Adrenal gland (tissue), 12 donors: ENCODE measurements around the gene CXADR. TPM values are rescaled to one million over a fixed set of nuclear protein-coding genes. Genes with fewer than 3 reads are reported as not detected.

ENCODE experiments used
- DNase-seq, 7 donors: peaks; one replicate each; pipeline ENCODE4 v3.0.0-alpha.2; 2019 to 2020
- H3K27ac ChIP-seq, 5 donors: fragments of 200-600 bp; sonication (generic) in 4 of 5; 1 replicate in 3 of 5; 2 replicates in 2 of 5; pipeline versions ENCODE4 v1.5.1 to v1.8.0; 2016 to 2020; ENCODE audit warnings: mild to moderate bottlenecking in 1 of 5
- H3K27me3 ChIP-seq: fragments of 200-600 bp; 2 replicates; pipeline ENCODE4 v1.8.0; 2021
- H3K36me3 ChIP-seq, 2 donors: fragments of 200-600 bp; replicated peaks in 1 of 2; 1 replicate in 1 of 2; 2 replicates in 1 of 2; pipeline versions ENCODE4 v1.5.1 to v1.8.0; 2018 to 2022
- H3K4me1 ChIP-seq, 2 donors: fragments of 200-600 bp; replicated peaks in 1 of 2; 1 replicate in 1 of 2; 2 replicates in 1 of 2; pipeline versions ENCODE4 v1.5.1 to v1.8.0; 2018 to 2021
- H3K4me3 ChIP-seq, 4 donors: fragments of 200-600 bp; sonication (generic) in 3 of 4; one replicate each; pipeline ENCODE4 v1.5.1; 2016 to 2018
- H3K9me3 ChIP-seq, 3 donors: fragments of 200-600 bp; sonication (generic) in 1 of 3; replicated peaks in 1 of 3; 1 replicate in 2 of 3; 2 replicates in 1 of 3; pipeline versions ENCODE4 v1.5.1 to v1.8.0; 2016 to 2021
- CTCF ChIP-seq, 6 experiments: fragments of 450-650 bp in 4 of 6; fragments of 200-600 bp in 2 of 6; sonication (generic) in 1 of 6; IDR thresholded peaks; 1 replicate in 5 of 6; 2 replicates in 1 of 6; pipeline versions ENCODE4 v1.5.1 to v1.8.0; 2016 to 2021; ENCODE audit warnings: antibody characterized with exemption in 6 of 6, mild to moderate bottlenecking in 2 of 6, moderate library complexity in 1 of 6
- POLR2A ChIP-seq, 2 donors: fragments of 450-650 bp; IDR thresholded peaks; one replicate each; pipeline ENCODE4 v1.6.1; 2017; ENCODE audit warnings: antibody characterized with exemption in 2 of 2, mild to moderate bottlenecking in 2 of 2, moderate library complexity in 1 of 2
- WGBS, 4 donors: extraction: QIAGEN DNeasy Blood & Tissue Kit in 2 of 4; methylation state at CpG; one replicate each; pipeline versions ENCODE4 v1.1.5 to v1.1.7; 2013 to 2017; 5-methylcytosine and 5-hydroxymethylcytosine counted together
- intact Hi-C, 2 donors: fragments of 100-400 bp; cut with DNase I; formaldehyde crosslinking; loops; one replicate each; pipeline versions ENCODE4 v1.14.1 to v1.15.0; 2022 to 2023
- polyA plus RNA-seq, 3 donors: library from polyadenylated mRNA; stranded (reverse); fragments of 200-250 nt in 2 of 3; fragments of 350-450 nt in 1 of 3; fragmentation: Illumina TruSeq in 1 of 3; extraction: RNeasy Lipid Tissue Mini Kit (QIAGEN cat#74804) in 1 of 3; gene quantifications; one replicate each; pipeline ENCODE4 v1.2.3, GENCODE V29; 2013 to 2014
- total RNA-seq, 9 donors: library from RNA; depleted of rRNA in 4 of 9; stranded (reverse); fragments of >200 nt in 4 of 9; fragments of 120-200 nt in 1 of 9; fragmentation: NEBNext Ultra II Directional in 1 of 9; extraction: Animal tissue kit (Norgen Biotek cat#: 25700) in 1 of 9; gene quantifications; one replicate each; pipeline versions ENCODE4 v1.1.0 to v1.2.4, GENCODE V29; 2013 to 2023
- donor health status: healthy with polysubstance abuse.
- donor health status: Bipolar disorder and iron deficiency.
- donor health status: DM: yes; HTN: yes; CAD: no.
- donor health status: DM: no; HTN: no; CAD: no.
- donor health status: DM: no; HTN: no; CAD: no.
- donor health status: DM: yes; HTN: yes; CAD: no.

Gene CXADR
- total and polyA plus RNA-seq, 12 donors, result 1.5 to 25.2 (median 11.5) TPM

GRCh38 chr21:17548262-17548661 lies 35.4 kb downstream of the CXADR start:
- TF ChIP-seq CTCF (IDR thresholded peaks at IDR 0.05), result no peak
- TF ChIP-seq POLR2A (IDR thresholded peaks at IDR 0.05), result no peak

GRCh38 chr21:17550671-17551308 lies 37.9 kb downstream of the CXADR start:
- WGBS, 4 donors, result 83 to 90% (median 90%) methylated on average over 5 of the region's 5 CpGs
- intact Hi-C loops, result loop anchor here in 1 of 2 donors (10.0 kb wide), 1 partner anchor 166 kb away; no protein-coding TSS in a partner anchor
- Histone ChIP-seq H3K4me1 (no peaks in the 10 kb centered on the region), H3K36me3 (no peaks in the 10 kb centered on the region), H3K9me3 (no peaks in the 10 kb centered on the region), H3K4me3 (no peak overlapping the region), H3K27me3 (no peaks in the 10 kb centered on the region), H3K27ac (no peak overlapping the region)
- DNase-seq, result no peak
- TF ChIP-seq CTCF (IDR thresholded peaks at IDR 0.05), result no peak

More at GRCh38 chr21:17548262-17548661, 35.4 kb downstream of the CXADR start:
- no peaks in the 10 kb centered on the region for H3K36me3 ChIP-seq
- H3K4me3 ChIP-seq, result no peak overlapping the region
- no peaks in the 10 kb centered on the region for H3K9me3 ChIP-seq
- 77 to 85% (median 79%) methylated on average over 7 of the region's 7 CpGs for WGBS, 4 donors
- H3K27me3 ChIP-seq, result no peaks in the 10 kb centered on the region
- DNase-seq, result no peak
- no peak overlapping the region for H3K27ac ChIP-seq
- intact Hi-C loops, result no loop called here
- no peaks in the 10 kb centered on the region for H3K4me1 ChIP-seq

- no peak for DNase-seq
Observed at GRCh38 chr21:17552410-17552809, 39.6 kb downstream of the CXADR start.

GRCh38 chr21:17554120-17554519 lies 41.3 kb downstream of the CXADR start:
- H3K4me1 ChIP-seq, result no peaks in the 10 kb centered on the region
- H3K36me3 ChIP-seq, result no peaks in the 10 kb centered on the region
- 44 to 94% (median 79%) methylated on average over 2 of the region's 2 CpGs for WGBS, 4 donors
- TF ChIP-seq CTCF (IDR thresholded peaks at IDR 0.05), result no peak
- no peak for TF ChIP-seq POLR2A (IDR thresholded peaks at IDR 0.05)
- intact Hi-C loops, result loop anchor here in 1 of 2 donors (10.0 kb wide), 1 partner anchor 169 kb away; no protein-coding TSS in a partner anchor
- DNase-seq, result no peak
- no peaks in the 10 kb centered on the region for H3K27me3 ChIP-seq
- H3K4me3 ChIP-seq, result no peak overlapping the region
- H3K27ac ChIP-seq, result no peak overlapping the region
- H3K9me3 ChIP-seq, result no peaks in the 10 kb centered on the region

More at GRCh38 chr21:17552410-17552809, 39.6 kb downstream of the CXADR start:
- no peaks in the 10 kb centered on the region for H3K36me3 ChIP-seq
- intact Hi-C loops, result loop anchor here in 1 of 2 donors (10.0 kb wide), 1 partner anchor 168 kb away; no protein-coding TSS in a partner anchor
- no peaks in the 10 kb centered on the region for H3K9me3 ChIP-seq
- TF ChIP-seq CTCF (IDR thresholded peaks at IDR 0.05), result no peak
- no peak for TF ChIP-seq POLR2A (IDR thresholded peaks at IDR 0.05)
- H3K4me3 ChIP-seq, result no peak overlapping the region
- no peak overlapping the region for H3K27ac ChIP-seq
- no peaks in the 10 kb centered on the region for H3K27me3 ChIP-seq
- no peaks in the 10 kb centered on the region for H3K4me1 ChIP-seq
